GM19035 (cell line): ENCODE data around the gene NOL8.

ENCODE experiments used
- ATAC-seq: cut with Tn5 transposase; IDR thresholded peaks from one replicate; pipeline ENCODE4 v1.9.1; 2021; ENCODE audit not compliant: unreplicated experiment

Gene NOL8

DNA sequence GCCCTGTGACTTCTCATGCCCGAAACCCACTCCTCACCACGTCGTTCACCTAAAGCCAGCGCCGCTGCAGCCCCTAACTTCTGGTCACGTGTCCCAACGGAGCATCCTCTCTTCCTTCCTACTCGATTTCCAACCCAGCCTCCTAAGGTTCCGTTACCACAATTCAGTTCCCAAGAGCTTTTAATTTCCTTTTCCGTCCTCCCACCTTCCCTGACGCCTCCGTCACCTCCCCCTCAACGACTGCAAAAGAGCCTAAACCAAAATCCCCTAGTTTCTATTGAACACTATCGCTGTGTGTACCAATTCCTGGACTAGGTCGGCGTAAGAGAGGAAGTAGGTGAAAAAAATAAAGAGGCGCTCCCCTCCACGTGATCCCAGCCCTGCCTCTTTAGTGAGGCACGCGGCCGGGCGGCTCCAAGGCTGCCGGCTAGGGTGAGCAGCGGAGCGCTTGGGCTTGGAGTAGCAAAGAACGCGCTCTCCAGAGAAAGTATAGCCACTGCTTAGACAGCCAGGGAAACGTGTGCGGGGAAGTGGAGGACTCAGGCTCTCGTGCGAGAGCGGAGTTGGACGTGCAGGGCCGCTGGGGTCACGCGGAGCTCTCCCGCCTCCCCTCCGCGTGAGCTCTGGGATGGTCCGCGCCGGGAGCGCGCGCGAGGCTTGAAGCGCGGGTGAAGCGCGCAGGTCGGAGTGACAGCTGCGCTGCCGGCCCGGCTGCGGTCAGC is at the start of gene NOL8, which contains the start of gene CENPP:
Gene NOL8, minus strand, starts transcription at position 82 of the 722 bp plus-strand sequence. CDS start 1,189 bp downstream, outside the sequence.
Gene CENPP, plus strand, starts transcription at position 685 of the 722 bp plus-strand sequence.
- peak; percentile 94 for ATAC-seq

DNA sequence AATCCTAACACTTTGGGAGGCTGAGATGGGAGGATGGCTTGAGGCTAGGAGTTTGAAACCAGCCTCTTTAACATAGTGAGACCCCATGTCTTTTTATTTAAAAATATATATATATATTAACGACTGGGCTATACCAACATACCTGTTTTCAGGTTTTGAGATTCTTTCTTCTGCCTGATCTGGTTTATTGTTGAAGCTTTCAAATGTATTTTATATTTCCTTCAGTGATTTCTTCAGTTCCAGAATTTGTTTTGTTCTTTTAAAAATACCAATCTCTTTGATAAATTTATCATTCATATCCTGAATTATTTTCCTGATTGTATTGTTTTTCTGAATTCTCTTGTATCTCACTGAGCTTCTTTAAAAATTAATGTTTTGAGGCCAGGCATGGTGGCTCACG is 48.0 kb upstream of the NOL8 start:
- no peak for ATAC-seq

DNA sequence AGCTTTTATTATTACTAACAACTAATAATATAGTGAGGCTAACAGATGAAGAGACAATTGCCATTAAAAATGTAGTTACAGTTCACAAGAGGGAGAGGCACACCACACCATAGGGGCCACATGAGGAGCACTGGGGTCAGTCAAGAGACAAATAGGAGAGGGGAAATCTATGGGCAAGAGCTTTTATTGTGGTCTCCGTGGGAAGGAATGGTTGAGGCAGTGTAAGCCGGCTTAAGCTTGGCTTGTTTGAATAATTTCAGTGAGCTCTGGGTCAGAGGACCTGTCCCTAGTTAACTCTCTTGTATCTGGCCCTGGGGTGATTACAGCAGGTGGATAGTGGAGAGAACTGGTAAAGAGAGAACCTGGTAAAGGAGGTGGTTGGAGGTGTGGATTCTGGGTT is 43.9 kb upstream of the NOL8 start:
- ATAC-seq = no peak

DNA sequence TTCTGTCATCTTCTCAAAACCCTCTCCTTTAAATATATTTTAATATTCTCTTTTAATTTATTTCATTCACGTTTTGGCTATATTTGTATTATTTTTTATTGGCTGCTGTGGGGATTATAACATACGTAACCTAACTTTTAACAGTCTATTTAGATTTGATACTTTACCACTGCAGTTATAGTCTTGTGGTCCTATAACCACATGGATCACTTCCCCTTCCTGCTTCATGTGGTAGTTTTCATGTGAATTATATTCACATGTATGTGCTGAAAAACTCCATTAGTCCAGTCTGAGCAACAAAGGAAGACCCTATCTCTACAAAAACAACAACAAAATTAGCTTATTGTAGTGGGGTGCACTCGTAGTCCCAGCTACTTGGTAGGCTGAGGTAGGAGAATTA is 34.9 kb upstream of the NOL8 start:
- no peak for ATAC-seq

DNA sequence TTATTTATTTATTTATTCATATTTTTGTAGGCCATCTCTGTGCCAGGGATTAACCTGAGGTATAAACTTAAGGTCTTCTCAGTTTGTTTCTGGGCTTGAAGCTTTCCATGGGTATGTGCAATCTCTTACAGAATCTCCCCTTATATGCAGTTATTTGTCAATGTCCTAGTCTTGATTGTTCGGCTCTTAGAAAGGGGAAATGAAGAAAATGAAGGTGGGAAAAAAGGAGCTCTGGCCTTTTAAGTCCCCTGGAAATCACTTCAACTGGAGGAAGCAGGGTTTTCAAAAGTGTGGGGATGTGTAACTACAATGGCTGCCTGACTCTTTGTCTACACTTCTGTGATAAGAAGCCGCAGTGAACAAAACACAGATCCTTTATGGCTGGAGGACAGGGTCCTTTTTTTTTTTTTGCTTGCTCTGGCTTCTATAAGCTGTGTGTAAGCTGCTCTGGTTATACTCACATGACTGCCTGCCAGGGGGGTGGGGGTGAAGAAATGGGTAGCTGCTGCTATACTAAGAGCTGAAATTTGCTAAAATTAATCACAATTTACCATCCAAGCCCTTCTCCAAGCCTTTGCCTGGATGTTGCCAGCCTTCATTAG is 34.3 kb upstream of the NOL8 start:
- ATAC-seq = no peak

DNA sequence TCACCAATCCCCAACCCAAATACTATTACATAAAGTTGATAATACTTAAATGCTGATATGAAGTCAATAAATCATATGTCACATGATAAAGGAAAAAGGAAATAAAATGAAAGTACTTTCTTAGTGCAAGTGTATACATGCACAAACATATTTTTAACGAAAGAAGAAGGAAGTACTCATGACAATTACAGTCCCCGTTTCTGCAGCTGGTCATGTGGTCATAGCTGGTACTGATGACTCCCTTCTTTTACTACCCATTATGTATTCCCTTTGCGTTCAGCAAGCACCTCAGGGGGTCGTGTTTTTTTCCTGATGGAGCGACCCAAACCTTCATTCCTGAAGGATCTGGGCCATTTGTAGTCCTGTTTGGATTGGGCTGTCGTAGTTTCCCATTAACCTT is 27.9 kb upstream of the NOL8 start:
- no peak for ATAC-seq

DNA sequence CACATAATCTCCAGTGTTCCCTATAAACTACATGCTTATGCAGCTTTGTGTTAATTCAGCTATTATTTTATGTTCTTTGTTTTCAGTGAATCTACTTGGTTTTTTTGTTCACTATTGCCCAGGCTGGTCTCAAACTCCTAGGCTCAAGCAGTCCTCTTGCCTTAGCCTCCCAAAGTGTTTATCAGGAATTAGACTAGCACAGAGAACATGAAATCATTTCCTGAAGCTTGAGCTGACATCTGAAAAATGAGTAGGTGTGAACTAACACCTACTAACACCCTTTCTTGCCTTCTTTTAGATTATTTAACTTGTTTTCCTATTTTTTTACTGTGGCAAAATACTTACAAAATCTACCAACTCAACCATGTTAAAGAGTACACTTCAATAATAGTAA is 25.6 kb upstream of the NOL8 start:
- no peak for ATAC-seq

DNA sequence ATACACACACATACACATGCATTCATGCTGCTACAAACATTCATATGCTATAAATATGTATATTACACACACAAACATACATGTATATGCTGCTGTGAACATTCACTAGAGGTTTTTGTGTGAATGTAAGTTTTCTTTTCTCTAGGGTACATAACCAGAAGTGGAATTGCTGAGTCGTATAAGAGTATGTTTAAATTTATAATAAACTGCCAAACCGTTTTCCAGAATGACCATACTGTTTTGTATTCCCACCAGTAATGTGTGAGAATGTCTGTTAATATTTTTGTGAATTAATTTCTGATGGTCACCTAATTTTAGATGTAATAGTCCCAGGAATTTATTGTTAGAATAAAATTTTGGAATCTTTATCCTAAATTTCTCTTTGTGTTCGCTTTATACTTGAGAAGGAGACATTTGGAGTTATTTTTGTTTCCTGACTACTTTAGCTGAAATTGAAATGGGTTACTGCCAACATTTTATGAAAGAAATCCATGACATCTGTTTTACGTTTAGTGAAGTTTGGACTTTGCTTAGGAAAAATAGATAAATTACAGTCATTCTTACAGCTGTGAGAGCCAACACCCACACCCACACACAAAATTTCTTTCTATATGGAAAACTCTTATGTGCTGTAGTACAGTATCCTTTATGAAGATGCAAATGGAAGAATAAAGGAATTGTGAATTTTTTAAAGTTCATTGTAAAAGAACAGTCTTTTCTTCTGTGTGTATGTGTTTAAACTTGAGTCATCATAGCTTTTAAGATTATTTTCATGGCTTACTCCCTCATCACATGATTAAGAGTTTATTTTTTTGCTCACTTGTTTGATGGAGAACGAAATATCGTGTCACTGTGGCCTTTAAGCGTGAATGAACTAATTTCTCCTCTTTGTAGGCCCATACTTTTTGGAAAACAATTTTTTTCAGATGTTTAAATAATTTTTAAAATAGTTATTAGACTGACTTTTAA is 24.9 kb upstream of the NOL8 start:
- ATAC-seq = no peak

DNA sequence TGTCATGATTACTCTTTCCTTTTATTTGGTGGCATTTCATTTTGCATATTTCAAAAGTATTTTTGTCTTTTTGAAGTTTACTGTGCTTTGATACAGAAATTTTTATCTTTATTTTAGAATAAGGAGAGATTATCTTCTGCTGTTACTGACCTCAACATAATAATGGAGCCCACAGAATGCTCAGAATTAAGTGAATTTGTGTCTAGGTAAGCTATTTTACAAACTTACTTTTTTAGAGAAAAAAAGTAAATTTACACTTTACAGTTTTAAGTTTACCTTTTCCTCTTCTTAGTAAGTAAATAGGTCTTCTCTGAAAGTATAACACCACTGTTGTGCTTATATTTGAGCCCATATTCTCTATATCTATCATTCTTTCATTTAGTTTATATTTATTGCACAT is 20.4 kb upstream of the NOL8 start:
- no peak for ATAC-seq

DNA sequence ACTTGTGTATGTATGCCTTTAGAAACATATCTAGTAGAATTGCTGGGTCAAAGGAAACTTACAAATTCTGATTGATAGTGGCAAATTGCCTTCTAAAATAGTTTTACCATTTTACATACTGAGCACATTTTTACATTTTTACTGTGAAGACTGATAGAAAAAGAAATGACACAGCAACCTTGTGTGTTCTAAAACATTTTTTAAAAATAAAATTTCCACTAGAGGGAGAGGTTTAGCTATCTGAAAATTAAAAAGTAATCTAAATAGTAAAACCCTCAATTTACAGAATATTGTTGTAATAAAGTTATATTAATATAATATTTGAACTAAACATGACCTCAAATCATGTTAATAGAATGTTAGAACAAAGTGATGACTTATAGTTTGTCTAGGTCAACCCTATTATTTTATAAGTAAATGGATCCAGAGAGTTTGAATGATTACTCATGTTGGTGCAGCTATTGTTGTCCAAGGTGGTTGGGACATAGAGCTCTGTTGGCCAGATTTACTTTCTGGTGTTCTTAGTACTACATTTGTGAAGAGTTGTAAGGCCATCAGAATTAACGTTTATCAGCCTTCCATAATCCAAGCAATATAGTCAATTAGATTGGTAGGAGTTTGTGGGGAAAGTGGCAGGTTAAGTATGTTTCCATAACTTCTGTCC is 17.8 kb upstream of the NOL8 start:
- ATAC-seq = no peak

DNA sequence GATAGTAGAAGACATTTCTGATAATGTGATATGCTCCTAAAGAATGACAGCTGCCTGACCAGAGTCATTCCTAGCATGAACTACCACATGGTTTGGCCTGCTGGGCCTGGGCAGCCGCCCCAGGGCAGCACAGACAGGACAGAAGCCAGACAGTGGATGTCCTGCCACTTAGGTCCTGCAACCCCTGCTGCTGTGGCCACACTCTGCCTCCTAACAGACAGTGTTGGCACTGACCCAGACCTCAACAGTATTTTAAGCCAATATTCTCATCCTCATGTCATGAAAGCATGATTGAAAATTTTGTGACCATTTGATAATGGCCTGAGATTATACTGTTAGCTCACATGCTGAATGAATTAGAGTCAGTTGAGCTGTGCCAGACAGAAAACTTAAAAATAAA is 16.4 kb upstream of the NOL8 start:
- no peak for ATAC-seq

DNA sequence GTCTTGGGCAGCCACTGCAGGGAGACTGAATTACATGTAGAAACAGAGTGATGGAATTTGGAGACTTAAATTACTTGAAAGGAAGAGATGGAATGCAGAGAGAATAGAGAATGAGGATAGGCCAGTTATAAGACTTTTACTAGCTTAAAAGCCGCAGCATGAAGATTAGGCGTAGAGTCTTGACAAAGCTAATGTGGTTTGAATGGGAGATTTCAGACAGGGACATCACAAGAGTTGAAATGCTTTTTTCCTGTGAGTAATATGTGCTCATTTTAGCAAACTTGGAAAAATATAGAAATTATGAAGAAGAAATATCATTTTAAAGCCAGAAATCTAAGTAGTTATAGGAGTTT is 8.1 kb upstream of the NOL8 start:
- no peak for ATAC-seq

DNA sequence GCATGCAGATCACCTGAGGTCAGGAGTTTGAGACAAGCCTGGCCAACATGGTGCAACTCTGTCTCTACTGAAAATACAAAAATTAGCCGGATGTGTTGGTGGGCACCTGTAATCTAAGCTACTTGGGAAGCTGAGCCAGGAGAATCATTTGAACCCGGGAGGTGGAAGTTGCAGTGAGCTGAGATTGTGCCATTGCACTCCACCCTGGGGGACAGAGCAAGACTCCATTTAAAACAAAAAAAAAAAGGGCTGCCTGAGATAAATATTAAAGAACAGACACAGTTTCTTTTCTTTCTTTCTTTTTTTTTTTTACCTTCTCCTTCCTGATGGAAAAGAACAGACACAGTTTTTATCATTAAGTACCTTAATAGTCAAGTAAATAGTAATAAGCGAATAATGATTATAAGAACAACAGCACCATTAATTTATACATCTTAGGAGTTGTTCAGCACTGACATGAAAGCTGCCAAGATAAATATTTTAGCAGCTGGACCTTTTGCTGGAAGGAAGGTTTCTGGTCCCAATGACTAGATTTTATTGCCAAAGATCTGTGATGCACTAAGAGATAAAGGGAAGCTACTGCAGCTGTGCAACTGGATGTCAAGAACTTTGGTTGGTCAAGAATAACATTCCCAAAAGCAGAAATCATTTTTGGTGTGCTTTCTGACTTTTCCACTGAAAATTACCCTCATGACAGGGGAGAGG is 7.6 kb upstream of the NOL8 start:
- no peak for ATAC-seq

DNA sequence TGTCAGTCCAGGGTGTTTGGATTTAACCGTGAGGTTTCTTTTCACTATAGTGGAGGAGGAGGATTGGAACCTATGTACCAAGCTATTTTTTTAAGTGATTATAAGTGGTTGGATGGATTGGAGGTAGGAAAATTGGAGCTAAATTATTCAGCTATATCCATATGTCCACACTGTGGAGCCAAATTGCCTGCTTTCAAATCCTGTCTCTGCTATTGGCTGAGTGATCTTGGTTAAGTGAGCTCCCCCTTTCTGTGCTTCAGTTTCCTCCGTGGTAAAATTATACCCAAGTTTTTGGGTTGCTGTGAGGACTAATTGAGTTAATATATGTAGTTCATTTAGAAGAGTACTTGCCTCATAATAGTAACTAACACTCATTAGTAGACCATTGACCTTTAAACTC is 3.1 kb upstream of the NOL8 start:
- ATAC-seq = no peak

DNA sequence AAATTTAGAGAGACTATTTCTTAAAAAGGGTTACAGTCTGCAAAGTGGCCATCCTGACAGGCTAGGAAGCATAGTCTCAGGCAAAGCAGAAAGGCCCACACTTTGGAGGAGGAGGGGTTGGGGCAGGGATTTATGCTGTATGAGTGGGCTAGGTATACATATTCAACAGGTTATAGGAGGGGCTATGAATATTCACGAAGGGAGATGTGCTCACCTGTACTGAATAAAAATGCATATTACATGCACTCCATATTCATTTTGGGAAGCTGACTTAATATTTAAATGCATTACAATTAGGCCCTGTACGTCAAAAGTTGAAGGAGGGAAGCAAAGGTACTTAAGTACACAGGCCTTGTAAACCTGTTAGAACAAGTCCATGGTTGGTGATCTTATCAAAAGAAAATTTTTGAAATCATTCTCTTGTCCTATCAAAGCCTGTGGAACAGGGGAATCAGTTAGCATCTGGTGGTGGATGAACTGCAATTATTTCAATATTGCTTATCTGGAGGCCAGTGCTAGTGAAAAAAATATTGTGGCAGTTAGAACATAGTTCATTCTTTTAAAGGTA is 2.2 kb upstream of the NOL8 start:
- no peak for ATAC-seq

DNA sequence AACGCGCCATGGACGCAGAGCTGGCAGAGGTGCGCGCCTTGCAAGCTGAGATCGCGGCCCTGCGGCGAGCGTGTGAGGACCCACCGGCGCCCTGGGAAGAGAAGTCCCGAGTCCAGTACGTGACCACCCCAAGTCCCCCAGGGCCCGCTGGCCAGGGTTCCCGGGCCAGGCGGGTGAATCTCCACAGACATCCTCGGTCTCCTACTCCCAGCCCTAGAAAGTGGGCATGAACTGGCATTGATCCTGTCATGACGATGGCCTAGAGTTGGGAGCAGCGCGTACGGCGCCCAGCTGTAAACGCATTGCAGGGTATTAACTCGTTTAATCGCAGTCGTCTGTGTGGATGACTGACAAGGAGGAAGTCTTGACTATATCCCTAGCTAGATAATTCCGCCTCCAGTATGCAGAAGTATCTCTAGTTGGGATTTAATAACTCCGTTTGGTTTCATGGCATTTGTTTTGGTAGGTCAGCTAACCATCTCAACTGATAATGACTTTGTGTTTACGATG is 896 bp upstream of the NOL8 start:
- peak; percentile 6 for ATAC-seq

DNA sequence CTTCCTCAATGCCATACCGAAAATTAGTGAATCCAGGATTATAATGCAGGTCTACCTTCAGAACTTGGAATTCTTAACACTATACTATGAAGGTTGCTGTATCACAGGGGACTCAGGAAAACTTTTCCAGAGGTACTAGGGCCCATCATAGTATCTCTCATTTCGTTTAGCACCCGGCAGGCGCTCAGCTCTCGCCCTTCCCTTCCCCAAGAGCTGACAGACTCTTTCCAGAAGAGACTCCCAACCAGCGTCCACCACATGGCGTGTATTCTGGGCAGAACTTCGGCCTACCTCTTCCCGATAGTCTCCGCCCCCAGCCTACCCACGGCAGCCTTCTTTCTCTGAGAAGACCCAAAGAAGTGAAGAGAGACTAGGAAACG is 271 bp downstream of the NOL8 start:
- peak; percentile 11 for ATAC-seq

DNA sequence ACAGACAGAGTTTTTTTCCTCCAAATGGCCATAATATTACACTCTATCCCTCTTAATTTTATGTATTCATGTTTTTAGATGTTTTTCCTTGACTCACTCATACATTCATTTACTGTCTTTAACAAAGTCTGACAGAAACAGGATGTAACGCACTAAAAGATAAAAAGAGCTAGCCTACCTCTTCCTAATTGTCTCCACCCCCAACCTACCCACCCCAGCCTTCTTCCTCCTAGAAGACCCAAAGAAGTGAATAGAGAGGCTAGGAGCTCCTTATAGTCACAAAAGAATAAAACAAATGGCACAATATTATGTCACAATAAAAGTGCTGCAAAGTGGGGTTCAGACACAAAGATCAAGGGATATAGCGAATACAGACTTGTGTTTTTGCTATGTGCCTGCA is 719 bp downstream of the NOL8 start:
- ATAC-seq = no peak

DNA sequence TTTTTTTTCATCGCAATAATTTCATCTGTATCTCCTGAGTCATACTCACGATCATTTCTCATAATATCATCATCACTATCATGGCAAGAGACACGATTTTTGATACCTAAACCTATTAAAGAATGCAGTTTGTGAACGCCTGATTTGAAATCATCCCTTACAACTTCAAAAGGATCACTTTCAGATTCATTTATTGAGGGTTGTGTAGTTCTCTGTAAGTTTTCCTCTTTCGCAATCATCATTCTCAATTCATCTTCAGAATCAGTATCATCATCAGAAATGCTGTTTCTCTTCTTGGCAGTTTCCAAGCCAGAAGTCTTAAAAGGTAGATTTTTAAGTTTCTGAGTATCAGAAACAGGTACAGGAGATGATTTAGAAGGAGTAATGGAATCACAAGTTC is 9.7 kb downstream of the NOL8 start:
- no peak for ATAC-seq

DNA sequence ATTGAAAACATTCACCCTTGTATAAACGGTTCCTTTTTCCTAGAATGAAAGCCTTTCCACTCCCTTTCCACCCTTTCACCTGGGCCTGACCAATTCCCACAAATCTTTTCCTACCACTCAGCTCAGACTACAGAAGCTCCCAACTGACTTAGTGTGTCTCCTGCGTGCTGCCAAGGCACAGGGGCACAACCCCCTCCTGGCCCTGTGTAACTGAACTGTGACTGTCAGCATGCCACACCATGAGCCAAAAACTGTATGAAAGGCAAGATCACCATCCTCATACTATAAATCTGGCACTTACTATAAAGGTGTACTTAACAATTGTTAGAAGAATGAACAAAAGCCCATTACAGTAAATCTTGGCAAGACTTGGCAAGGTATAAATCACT is 11.5 kb downstream of the NOL8 start:
- no peak for ATAC-seq
